Upper lobe of left lung (tissue), 6 donors: ENCODE results near the gene PAFAH1B1. TPM values are rescaled to one million over a fixed set of nuclear protein-coding genes. Genes with fewer than 3 reads are reported as not detected.
A peak's percentile ranks its signal among the peaks of the same experiment; 100 is the strongest.

Experiments used
- ATAC-seq, 2 donors: fragments of 200-7000 bp; cut with Tn5 transposase; one replicate each; pipeline ENCODE4 v1.9.1; 2022; ENCODE audit warnings: mild to moderate bottlenecking in 2 of 2, moderate library complexity in 2 of 2; ENCODE audit not compliant: low FRiP score in 2 of 2
- DNase-seq, 2 donors: peaks; one replicate each; pipeline ENCODE4 v3.0.0-alpha.2; 2019 to 2020
- H3K27ac ChIP-seq, 4 donors: fragments of 200-600 bp; sonication (generic); one replicate each; pipeline ENCODE4 v1.5.1; 2016 to 2019
- H3K27me3 ChIP-seq, 4 donors: fragments of 200-600 bp; sonication (generic); one replicate each; pipeline ENCODE4 v1.5.1; 2017 to 2019
- H3K36me3 ChIP-seq, 4 donors: fragments of 200-600 bp; sonication (generic); one replicate each; pipeline ENCODE4 v1.5.1; 2016 to 2019
- H3K4me1 ChIP-seq, 4 donors: fragments of 200-600 bp; sonication (generic); one replicate each; pipeline ENCODE4 v1.5.1; 2018 to 2019
- H3K4me3 ChIP-seq, 4 donors: fragments of 200-600 bp; sonication (generic); one replicate each; pipeline ENCODE4 v1.5.1; 2017 to 2019; ENCODE audit warnings: mild to moderate bottlenecking in 2 of 4, moderate library complexity in 1 of 4
- H3K9me3 ChIP-seq, 4 donors: fragments of 200-600 bp; sonication (generic); one replicate each; pipeline ENCODE4 v1.5.1; 2018 to 2019
- EP300 ChIP-seq, 4 donors: sonication (generic); formaldehyde crosslinking; IDR thresholded peaks; one replicate each; pipeline ENCODE4 v1.5.1; 2017; ENCODE audit warnings: antibody characterized with exemption in 4 of 4, control low read depth in 2 of 4
- POLR2A ChIP-seq, 4 donors: fragments of 450-650 bp; IDR thresholded peaks; one replicate each; pipeline ENCODE4 v1.5.1; 2016 to 2017; ENCODE audit warnings: antibody characterized with exemption in 4 of 4, mild to moderate bottlenecking in 2 of 4
- POLR2AphosphoS5 ChIP-seq, 2 donors: sonication (generic); formaldehyde crosslinking; IDR thresholded peaks; one replicate each; pipeline ENCODE4 v1.5.1; 2017; ENCODE audit warnings: antibody characterized with exemption in 2 of 2
- WGBS, 2 donors: methylation state at CpG; one replicate each; pipeline ENCODE4 v1.1.5; 2017 to 2018; 5-methylcytosine and 5-hydroxymethylcytosine counted together
- total RNA-seq, 6 donors: library from RNA; depleted of rRNA in 4 of 6; stranded (reverse); fragments of >200 nt in 4 of 6; gene quantifications; one replicate each; pipeline versions ENCODE4 v1.1.0 to v1.2.1, GENCODE V29; 2016 to 2021
- TF ChIP-seq, protein P1 (sequence below), 6 experiments: fragments of 450-650 bp in 4 of 6; fragments of 200-600 bp in 2 of 6; sonication (generic) in 2 of 6; IDR thresholded peaks; one replicate each; pipeline ENCODE4 v1.5.1; 2016 to 2019; ENCODE audit warnings: antibody characterized with exemption in 6 of 6
- donor health status: DM: no; HTN: no; CAD: no; lungs with moderate emphysema.
- donor health status: DM: no; HTN: yes; CAD: no; lungs with severe emphysema.

PAFAH1B1 gene
- total RNA-seq, 6 donors from 2014 or later = 81.7 to 258 (median 114) TPM

DNA sequence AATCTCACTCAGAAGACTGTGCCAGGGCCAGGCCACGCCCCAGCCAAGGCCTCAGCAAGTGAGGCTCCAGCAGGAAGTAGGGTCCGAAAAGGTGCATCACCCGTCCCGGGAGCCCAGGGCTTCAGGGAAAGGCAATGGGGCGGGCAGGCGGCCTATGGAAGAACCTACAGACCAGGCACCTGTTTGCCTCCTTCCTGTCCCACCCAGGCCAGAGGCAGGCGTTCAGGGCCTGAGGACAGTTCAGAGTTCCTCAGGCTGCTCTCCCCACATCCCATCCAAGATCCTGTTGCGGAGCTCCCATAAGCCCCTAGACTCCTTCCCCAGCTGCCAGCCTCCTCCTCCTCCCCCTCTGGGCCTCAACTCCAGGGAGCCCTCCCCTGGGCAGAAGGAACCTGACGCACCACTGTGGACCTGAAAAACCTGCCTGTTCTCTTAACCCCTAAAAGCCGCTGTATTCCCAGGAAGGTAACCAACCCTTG lies 115.8 kb downstream of the PAFAH1B1 start:
- TF ChIP-seq POLR2AphosphoS5 (IDR thresholded peaks at IDR 0.05) (no peak), POLR2A (IDR thresholded peaks at IDR 0.05) (peak in 1 of 4 donors; percentile 44)
- TF ChIP-seq, protein P1, sequence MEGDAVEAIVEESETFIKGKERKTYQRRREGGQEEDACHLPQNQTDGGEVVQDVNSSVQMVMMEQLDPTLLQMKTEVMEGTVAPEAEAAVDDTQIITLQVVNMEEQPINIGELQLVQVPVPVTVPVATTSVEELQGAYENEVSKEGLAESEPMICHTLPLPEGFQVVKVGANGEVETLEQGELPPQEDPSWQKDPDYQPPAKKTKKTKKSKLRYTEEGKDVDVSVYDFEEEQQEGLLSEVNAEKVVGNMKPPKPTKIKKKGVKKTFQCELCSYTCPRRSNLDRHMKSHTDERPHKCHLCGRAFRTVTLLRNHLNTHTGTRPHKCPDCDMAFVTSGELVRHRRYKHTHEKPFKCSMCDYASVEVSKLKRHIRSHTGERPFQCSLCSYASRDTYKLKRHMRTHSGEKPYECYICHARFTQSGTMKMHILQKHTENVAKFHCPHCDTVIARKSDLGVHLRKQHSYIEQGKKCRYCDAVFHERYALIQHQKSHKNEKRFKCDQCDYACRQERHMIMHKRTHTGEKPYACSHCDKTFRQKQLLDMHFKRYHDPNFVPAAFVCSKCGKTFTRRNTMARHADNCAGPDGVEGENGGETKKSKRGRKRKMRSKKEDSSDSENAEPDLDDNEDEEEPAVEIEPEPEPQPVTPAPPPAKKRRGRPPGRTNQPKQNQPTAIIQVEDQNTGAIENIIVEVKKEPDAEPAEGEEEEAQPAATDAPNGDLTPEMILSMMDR (IDR thresholded peaks at IDR 0.05) = no peak
- ATAC-seq (peak in 1 of 2 donors; percentile 58), DNase-seq (peak; percentile 84 to 85)
- H3K27me3 ChIP-seq = no peaks in the 10 kb centered on the region
- H3K9me3 ChIP-seq = no peaks in the 10 kb centered on the region
- H3K4me1 ChIP-seq = peaks cover 44 to 57% (median 49%) of the 10 kb centered on the region in 4 donors
- H3K27ac ChIP-seq = peak overlapping the region; percentile 43 to 79 (median 73)
- 56 to 63% methylated on average over 10 of the region's 10 CpGs for WGBS, 2 donors
- H3K36me3 ChIP-seq = peaks cover 0 to 3% (median 2%) of the 10 kb centered on the region in 4 donors
- peak overlapping the region in 2 of 4 donors; percentile 24 to 96 for H3K4me3 ChIP-seq

DNA sequence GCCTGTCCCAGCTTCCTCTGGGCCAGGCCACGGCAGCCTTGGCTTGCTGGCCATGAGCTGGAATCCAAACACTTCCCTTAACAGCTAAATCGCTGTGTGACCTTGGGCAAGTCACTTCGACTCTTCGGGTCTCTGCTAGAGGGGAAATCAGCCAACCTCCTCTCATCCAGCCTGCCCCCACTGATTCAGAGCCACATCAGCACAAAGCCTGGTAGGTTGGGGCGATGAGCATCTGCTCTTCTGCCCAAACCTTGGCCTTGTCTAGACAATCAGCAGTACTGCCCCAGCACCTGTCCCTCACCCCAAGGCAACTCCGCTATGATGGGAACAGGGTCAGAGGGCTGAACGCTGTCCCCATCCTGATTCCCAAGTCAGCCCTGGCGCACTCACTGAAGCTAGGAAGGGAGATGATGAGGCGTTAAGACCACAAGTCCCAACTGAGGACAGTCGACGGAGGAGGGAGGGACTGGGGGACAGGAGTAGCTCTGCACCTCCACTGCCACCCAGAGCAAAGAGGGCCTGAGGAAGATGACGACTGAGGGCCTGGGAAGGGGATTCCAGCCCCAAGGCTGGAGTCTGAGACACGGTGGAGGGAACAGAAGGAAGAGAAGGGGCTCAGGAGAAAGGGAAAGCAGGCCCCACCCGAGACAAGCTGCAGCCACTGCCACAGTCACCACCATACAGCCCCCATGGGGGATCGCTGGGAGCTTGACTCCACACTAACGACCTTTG lies 116.8 kb downstream of the PAFAH1B1 start:
- peaks cover 44 to 57% (median 49%) of the 10 kb centered on the region in 4 donors for H3K4me1 ChIP-seq
- ATAC-seq = no peak

DNA sequence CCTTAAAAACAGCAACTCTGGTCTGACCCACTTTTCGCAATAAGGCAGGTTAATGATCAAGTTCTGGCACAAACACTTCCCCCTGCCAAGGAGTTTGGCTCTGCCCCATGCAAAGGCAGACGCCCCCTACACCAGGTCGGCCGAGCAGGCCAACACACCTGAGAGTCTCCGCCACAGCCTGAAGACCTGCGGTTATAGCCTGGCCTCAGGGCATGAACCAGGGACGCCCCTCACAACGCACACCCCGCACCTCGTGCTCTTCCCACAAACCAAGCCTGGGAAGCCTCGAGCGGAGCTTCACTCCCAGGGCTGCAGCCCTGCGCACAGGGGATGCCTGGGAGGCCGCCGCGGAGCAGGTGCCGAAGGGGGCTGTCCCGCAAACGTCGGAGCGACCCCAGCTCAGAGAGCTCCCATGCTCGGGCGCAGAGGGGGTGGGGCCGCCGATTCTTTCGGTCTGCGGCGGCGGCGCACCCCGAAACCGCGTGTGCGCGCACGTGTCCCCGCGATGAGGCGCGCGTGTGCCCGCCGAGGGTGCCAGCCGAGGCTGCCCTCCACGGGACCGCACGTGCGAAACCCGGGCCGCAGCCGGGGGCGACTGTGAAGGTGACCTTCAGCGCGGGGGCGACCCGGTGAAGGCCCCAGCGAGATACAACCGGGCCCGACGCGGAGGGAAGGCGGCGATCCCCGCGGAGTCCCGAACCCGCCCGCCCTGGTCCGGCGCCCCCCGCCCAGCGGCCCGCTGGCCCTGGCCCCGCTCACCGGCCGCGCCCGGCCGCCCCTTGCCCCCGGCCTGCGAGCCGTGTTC lies 117.6 kb downstream of the PAFAH1B1 start:
- Histone ChIP-seq H3K27me3 (no peaks in the 10 kb centered on the region), H3K9me3 (no peaks in the 10 kb centered on the region), H3K4me1 (peaks cover 44 to 57% (median 49%) of the 10 kb centered on the region in 4 donors), H3K36me3 (no peaks in the 10 kb centered on the region), H3K27ac (peak overlapping the region; percentile 54 to 79 (median 73)), H3K4me3 (peak overlapping the region; percentile 93 to 99 (median 96))
- ATAC-seq (peak in 1 of 2 donors; percentile 13), DNase-seq (peak in 1 of 2 donors; percentile 91)
- WGBS, 2 donors = 0 to 1% methylated on average over 11 to 22 of the region's 82 CpGs
- TF ChIP-seq POLR2A (IDR thresholded peaks at IDR 0.05) (peak in 1 of 4 donors; percentile 44), POLR2AphosphoS5 (IDR thresholded peaks at IDR 0.05) (no peak), EP300 (IDR thresholded peaks at IDR 0.05) (no peak)
- TF ChIP-seq, protein P1 (IDR thresholded peaks at IDR 0.05) = no peak

More for the DNA sequence above, 116.8 kb downstream of the PAFAH1B1 start:
- WGBS, 2 donors = 37 to 39% methylated on average over 11 to 16 of the region's 16 CpGs
- Histone ChIP-seq H3K4me3 (peak overlapping the region in 3 of 4 donors; percentile 96 to 99 (median 97)), H3K9me3 (no peaks in the 10 kb centered on the region), H3K27ac (peak overlapping the region; percentile 54 to 79 (median 73)), H3K36me3 (no peaks in the 10 kb centered on the region), H3K27me3 (no peaks in the 10 kb centered on the region)
- no peak for DNase-seq
- TF ChIP-seq POLR2AphosphoS5 (IDR thresholded peaks at IDR 0.05) (no peak), EP300 (IDR thresholded peaks at IDR 0.05) (no peak), POLR2A (IDR thresholded peaks at IDR 0.05) (no peak)
- TF ChIP-seq, protein P1 (IDR thresholded peaks at IDR 0.05) = no peak

DNA sequence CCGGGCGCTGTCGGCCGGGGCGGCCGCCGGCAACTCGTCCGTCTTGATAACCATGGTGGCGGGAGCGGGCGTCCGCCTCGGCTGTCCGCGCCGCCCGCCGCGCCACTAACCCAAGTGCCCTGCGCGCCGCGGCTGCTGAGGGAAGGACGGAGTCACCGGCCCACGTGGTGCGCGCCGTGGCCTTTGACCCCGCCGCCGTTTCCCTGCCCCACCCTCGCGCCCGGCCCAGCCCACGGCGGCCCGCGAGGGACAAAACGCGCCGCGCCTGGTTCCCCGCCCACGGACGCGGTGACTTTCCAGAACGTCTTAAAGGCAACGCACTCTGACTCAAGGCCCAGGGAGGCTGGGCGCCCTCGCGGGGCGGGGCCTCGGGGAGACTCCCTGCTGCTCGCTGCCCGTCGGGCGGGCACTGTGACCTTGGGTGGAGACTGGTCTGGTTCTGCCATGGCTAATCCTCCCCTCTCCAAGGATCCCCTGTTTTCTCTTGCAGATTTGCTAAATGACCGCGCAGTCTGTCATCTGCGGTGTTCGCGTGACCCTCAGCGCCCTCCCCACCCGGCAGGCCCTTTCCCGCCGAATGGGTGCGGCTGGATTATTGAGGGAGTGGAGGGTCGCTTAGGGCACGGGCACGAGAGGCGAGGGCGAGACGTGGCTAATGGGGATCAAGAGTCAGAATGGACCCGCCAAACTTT lies 118.3 kb downstream of the PAFAH1B1 start, which contains the start of gene CLUH:
CLUH (minus strand) TSS at position 157 of the 692 bp plus-strand sequence; CDS start at position 54, 103 bp downstream.
- H3K4me3 ChIP-seq = peak within 1 kb of the TSS; percentile 93 to 99 (median 96)
- no peaks in the 10 kb centered on the region for H3K36me3 ChIP-seq
- WGBS, 2 donors = 1% methylated on average over 31 of the region's 76 CpGs; no CpG with 5 or more reads in 1 of the 2 donors
- H3K4me1 ChIP-seq = peaks cover 44 to 57% (median 49%) of the 10 kb centered on the region in 4 donors
- DNase-seq = peak; percentile 98 to 100
- no peaks in the 10 kb centered on the region for H3K9me3 ChIP-seq
- peak within 1 kb of the TSS; percentile 54 to 88 (median 78) for H3K27ac ChIP-seq
- peak; percentile 94 to 97 for ATAC-seq
- H3K27me3 ChIP-seq = no peaks in the 10 kb centered on the region
- TF ChIP-seq POLR2AphosphoS5 (IDR thresholded peaks at IDR 0.05) (peak; percentile 97 to 98), EP300 (IDR thresholded peaks at IDR 0.05) (peak in 2 of 4 donors; percentile 72 to 98), POLR2A (IDR thresholded peaks at IDR 0.05) (peak in 3 of 4 donors; percentile 40 to 89 (median 86))
- TF ChIP-seq, protein P1 (IDR thresholded peaks at IDR 0.05) = peak in 2 of 6 experiments; percentile 12 to 50
